HG03103 (cell line): ENCODE data around the gene ERBB4.
"Not testable (repeated sequence)": the region's sequence is repeated elsewhere in the genome, so short reads cannot be mapped to it uniquely, and the experiment has no call there.

ENCODE experiments used
- ATAC-seq: cut with Tn5 transposase; IDR thresholded peaks from one replicate; pipeline ENCODE4 v1.9.1; 2021; ENCODE audit warnings: low read depth; ENCODE audit not compliant: unreplicated experiment

Gene ERBB4

GRCh38 chr2:212237350-212238095 is 301.1 kb downstream of the ERBB4 start:
- ATAC-seq: no peak

GRCh38 chr2:212228743-212229171 is 309.8 kb downstream of the ERBB4 start:
- no peak for ATAC-seq

GRCh38 chr2:212227755-212228154 is 310.8 kb downstream of the ERBB4 start:
- no peak for ATAC-seq

- ATAC-seq: no peak
Measured at GRCh38 chr2:212226114-212226513, 312.5 kb downstream of the ERBB4 start.

GRCh38 chr2:212223696-212224095 is 314.9 kb downstream of the ERBB4 start:
- ATAC-seq: no peak

- ATAC-seq: peak; percentile 70
Measured at GRCh38 chr2:212213191-212213590, 325.4 kb downstream of the ERBB4 start.

GRCh38 chr2:212208467-212208866 is 330.1 kb downstream of the ERBB4 start:
- no peak for ATAC-seq

GRCh38 chr2:212197776-212198175 is 340.8 kb downstream of the ERBB4 start:
- ATAC-seq: no peak

- no peak for ATAC-seq
Measured at GRCh38 chr2:212195626-212196025, 343.0 kb downstream of the ERBB4 start.

- no peak for ATAC-seq
Measured at GRCh38 chr2:212194396-212194795, 344.2 kb downstream of the ERBB4 start.

- ATAC-seq: no peak
Measured at GRCh38 chr2:212193803-212194202, 344.8 kb downstream of the ERBB4 start.

- ATAC-seq: no peak
Measured at GRCh38 chr2:212193056-212193455, 345.5 kb downstream of the ERBB4 start.

GRCh38 chr2:212191438-212191837 is 347.2 kb downstream of the ERBB4 start:
- ATAC-seq: not testable (repeated sequence)

- no peak for ATAC-seq
Measured at GRCh38 chr2:212186166-212186565, 352.4 kb downstream of the ERBB4 start.

- ATAC-seq: no peak
Measured at GRCh38 chr2:212181646-212182045, 357.0 kb downstream of the ERBB4 start.

GRCh38 chr2:212180408-212181083 is 358.1 kb downstream of the ERBB4 start:
- no peak for ATAC-seq

GRCh38 chr2:212177724-212178123 is 360.9 kb downstream of the ERBB4 start:
- no peak for ATAC-seq

GRCh38 chr2:212176151-212176550 is 362.5 kb downstream of the ERBB4 start:
- no peak for ATAC-seq

- ATAC-seq: no peak
Measured at GRCh38 chr2:212173756-212174510, 364.7 kb downstream of the ERBB4 start.

GRCh38 chr2:212173331-212173730 is 365.3 kb downstream of the ERBB4 start:
- no peak for ATAC-seq

GRCh38 chr2:212170382-212170781 is 368.2 kb downstream of the ERBB4 start:
- no peak for ATAC-seq
